Lung (tissue), 12 donors: ENCODE data around the gene BCL7A. TPM values are rescaled to one million over a fixed set of nuclear protein-coding genes. Genes with fewer than 3 reads are reported as not detected.

Experiments
- ATAC-seq: fragments of 200-7000 bp; cut with Tn5 transposase; one replicate; pipeline ENCODE4 v1.9.1; 2020; ENCODE audit warnings: moderate number of reproducible peaks; ENCODE audit not compliant: insufficient read depth, low FRiP score
- DNase-seq, 3 donors: peaks; one replicate each; pipeline ENCODE4 v3.0.0-alpha.2; 2013 to 2017
- H3K27ac ChIP-seq, 2 donors: one replicate each; pipeline ENCODE4 v1.5.1; 2013; ENCODE audit warnings: mild to moderate bottlenecking in 2 of 2, moderate library complexity in 2 of 2, control low read depth in 1 of 2, inconsistent platforms in 1 of 2, low read depth in 1 of 2, low read length in 1 of 2
- H3K27me3 ChIP-seq, 3 donors: one replicate each; pipeline ENCODE4 v1.5.1; 2013; ENCODE audit warnings: low read length in 2 of 3; ENCODE audit not compliant: control insufficient read depth in 3 of 3, insufficient read depth in 3 of 3
- H3K36me3 ChIP-seq, 4 donors: one replicate each; pipeline ENCODE4 v1.5.1; 2013; ENCODE audit warnings: low read length in 4 of 4, mild to moderate bottlenecking in 1 of 4, moderate library complexity in 1 of 4; ENCODE audit not compliant: control insufficient read depth in 4 of 4, insufficient read depth in 4 of 4
- H3K4me1 ChIP-seq, 5 donors: one replicate each; pipeline ENCODE4 v1.5.1; 2013; ENCODE audit warnings: low read length in 5 of 5, mild to moderate bottlenecking in 2 of 5, moderate library complexity in 1 of 5; ENCODE audit not compliant: control insufficient read depth in 5 of 5, insufficient read depth in 5 of 5
- H3K4me3 ChIP-seq: one replicate; pipeline ENCODE4 v1.5.1; 2013; ENCODE audit warnings: mild to moderate bottlenecking, control low read depth, moderate library complexity
- H3K9ac ChIP-seq, 2 donors: one replicate each; pipeline ENCODE4 v1.5.1; 2013; ENCODE audit warnings: low read length in 2 of 2, control low read depth in 1 of 2; ENCODE audit not compliant: insufficient read depth in 1 of 2
- H3K9me3 ChIP-seq, 4 donors: one replicate each; pipeline ENCODE4 v1.5.1; 2013; ENCODE audit warnings: low read length in 3 of 4, mild to moderate bottlenecking in 1 of 4, moderate library complexity in 1 of 4; ENCODE audit not compliant: control insufficient read depth in 4 of 4, insufficient read depth in 3 of 4
- CTCF ChIP-seq: IDR thresholded peaks from 2 replicates; pipeline ENCODE4 v1.5.1; 2012; ENCODE audit warnings: mild to moderate bottlenecking; ENCODE audit errors: control extremely low read depth, extremely low read depth
- WGBS, 2 donors: extraction: QIAGEN DNeasy Blood & Tissue Kit; methylation state at CpG; one replicate each; pipeline ENCODE4 v1.1.7; 2013; 5-methylcytosine and 5-hydroxymethylcytosine counted together
- polyA plus RNA-seq, 2 donors: library from polyadenylated mRNA; stranded (reverse); fragments of 200-250 nt; gene quantifications; one replicate each; pipeline ENCODE4 v1.2.1, GENCODE V29; 2013
- total RNA-seq, 2 donors: library from RNA; depleted of rRNA in 1 of 2; stranded (reverse); fragments of >200 nt in 1 of 2; gene quantifications; one replicate each; pipeline ENCODE4 v1.2.1, GENCODE V29; 2014 to 2021
- donor health status: control.
- donor health status: control.
- donor health status: Bipolar disorder and iron deficiency.
- donor health status: healthy.
- donor health status: DM: yes; HTN: yes; CAD: no.

The BCL7A gene
- total and polyA plus RNA-seq, 4 donors, result 3.4 to 21.2 (median 8.8) TPM

DNA sequence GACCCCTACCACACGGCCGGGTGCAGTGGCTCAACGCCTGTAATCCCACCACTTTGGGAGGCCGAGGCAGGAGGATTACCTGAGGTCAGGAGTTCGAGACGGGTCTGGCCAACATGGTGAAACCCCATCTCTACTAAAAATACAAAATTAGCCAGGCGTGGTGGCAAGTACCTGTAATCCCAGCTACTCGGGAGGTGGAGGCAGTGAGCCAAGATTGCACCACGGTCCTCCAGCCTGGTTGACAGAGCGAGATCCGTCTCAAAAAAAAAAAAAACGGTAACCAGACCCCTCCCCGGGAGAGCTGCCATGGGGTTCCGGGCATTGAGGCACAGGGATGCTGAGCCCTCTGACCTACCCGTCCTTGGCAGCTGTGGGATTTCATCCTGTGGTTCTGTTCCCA is 21.8 kb downstream of the BCL7A start:
- 93 to 94% methylated on average over 15 of the region's 15 CpGs for WGBS, 2 donors
- ATAC-seq, result no peak
- TF ChIP-seq CTCF, result no peak
- no peaks in the 10 kb centered on the region for H3K27me3 ChIP-seq
- H3K9ac ChIP-seq, result no peak overlapping the region
- no peaks in the 10 kb centered on the region for H3K9me3 ChIP-seq
- no peak overlapping the region for H3K27ac ChIP-seq
- peaks cover 6 to 15% (median 8%) of the 10 kb centered on the region in 4 donors for H3K36me3 ChIP-seq
- no peak for DNase-seq
- no peak overlapping the region for H3K4me3 ChIP-seq
- no peaks in the 10 kb centered on the region for H3K4me1 ChIP-seq

DNA sequence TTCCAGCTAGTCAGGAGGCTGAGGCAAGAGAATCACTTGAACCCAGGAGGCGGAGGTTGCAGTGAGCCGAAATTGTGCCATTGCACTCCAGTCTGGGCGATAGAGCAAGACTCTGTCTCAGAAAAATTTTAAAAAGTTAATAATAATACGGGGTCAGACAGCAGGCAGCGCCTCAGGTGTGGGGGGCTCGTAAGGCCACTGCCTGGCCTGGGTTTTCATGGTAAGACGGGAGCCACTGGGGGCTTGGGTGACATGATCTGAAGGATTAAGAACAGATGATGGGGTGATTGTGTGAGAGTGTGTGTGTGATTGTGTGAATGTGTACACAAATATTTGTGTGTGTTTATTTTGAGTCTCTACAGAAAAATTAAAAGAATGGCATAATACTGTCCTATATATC is 23.6 kb downstream of the BCL7A start:
- WGBS, 2 donors, result 98 to 99% methylated on average over 7 of the region's 7 CpGs
- H3K27ac ChIP-seq, result no peak overlapping the region
- H3K4me3 ChIP-seq, result no peak overlapping the region
- peaks cover 6 to 15% (median 9%) of the 10 kb centered on the region in 4 donors for H3K36me3 ChIP-seq
- no peak for TF ChIP-seq CTCF
- H3K9ac ChIP-seq, result no peak overlapping the region
- ATAC-seq, result no peak
- no peaks in the 10 kb centered on the region for H3K9me3 ChIP-seq
- no peak for DNase-seq
- no peaks in the 10 kb centered on the region for H3K27me3 ChIP-seq
- H3K4me1 ChIP-seq, result peaks cover 0 to under 1% (median 0%) of the 10 kb centered on the region in 5 donors

DNA sequence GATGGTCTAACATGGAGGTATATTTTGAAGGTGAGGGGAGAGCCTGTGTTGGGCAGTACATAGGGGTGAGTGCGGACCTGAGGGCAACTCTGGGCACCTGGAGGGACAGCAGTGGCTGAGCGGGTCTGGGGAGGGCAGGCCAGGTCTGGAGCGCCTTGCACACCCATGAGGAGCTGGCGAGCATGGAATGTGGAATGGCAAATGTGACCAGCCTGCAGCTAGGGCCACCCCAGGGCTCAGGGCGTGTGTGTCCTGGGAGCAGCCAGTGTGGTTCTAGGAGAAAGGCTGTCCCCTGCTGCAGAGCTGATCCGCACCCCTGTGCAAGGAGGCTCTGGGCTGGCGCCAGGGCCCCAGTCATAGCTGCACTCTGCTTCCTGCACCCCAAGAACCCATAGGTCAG is 24.5 kb downstream of the BCL7A start:
- ATAC-seq, result no peak
- peaks cover 0 to 4% (median 0%) of the 10 kb centered on the region in 5 donors for H3K4me1 ChIP-seq
- no peaks in the 10 kb centered on the region for H3K9me3 ChIP-seq
- no peak overlapping the region for H3K27ac ChIP-seq
- no peak overlapping the region for H3K9ac ChIP-seq
- peaks cover 6 to 15% (median 9%) of the 10 kb centered on the region in 4 donors for H3K36me3 ChIP-seq
- H3K4me3 ChIP-seq, result no peak overlapping the region
- TF ChIP-seq CTCF, result no peak
- no peak for DNase-seq
- H3K27me3 ChIP-seq, result no peaks in the 10 kb centered on the region
- 96% methylated on average over 7 of the region's 7 CpGs for WGBS, 2 donors

DNA sequence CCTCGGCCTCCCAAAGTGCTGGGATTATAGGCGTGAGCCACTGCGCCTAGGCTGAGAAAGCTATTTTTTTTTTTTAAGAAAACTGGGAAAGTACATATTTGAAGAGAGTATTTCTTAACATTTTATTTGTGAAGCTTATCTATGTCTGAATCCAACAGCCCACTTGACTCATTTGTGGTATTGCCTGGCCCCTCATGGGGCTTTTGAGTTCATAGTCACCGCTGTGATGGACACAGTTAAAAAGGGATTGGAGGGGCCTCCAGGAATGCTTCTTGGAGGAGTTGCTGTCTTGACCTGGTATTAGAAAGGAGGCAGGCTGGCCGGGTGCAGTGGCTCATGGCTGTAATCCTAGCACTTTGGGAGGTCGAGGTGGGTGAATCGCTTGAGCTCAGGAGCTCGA is 26.5 kb downstream of the BCL7A start:
- Histone ChIP-seq H3K9me3 (no peaks in the 10 kb centered on the region), H3K4me3 (no peak overlapping the region), H3K27ac (no peak overlapping the region), H3K9ac (no peak overlapping the region), H3K36me3 (peaks cover 6 to 15% (median 9%) of the 10 kb centered on the region in 4 donors), H3K27me3 (no peaks in the 10 kb centered on the region), H3K4me1 (peaks cover 0 to 5% (median 0%) of the 10 kb centered on the region in 5 donors)
- WGBS, 2 donors, result 74 to 88% methylated on average over 8 of the region's 8 CpGs
- DNase-seq, result no peak
- TF ChIP-seq CTCF, result no peak
- no peak for ATAC-seq
